Aorta (tissue), 5 donors: ENCODE measurements around the gene MYLK. TPM values are rescaled to one million over a fixed set of nuclear protein-coding genes. Genes with fewer than 3 reads are reported as not detected.

ENCODE experiments used
- ATAC-seq: fragments of 200-7000 bp; cut with Tn5 transposase; one replicate; pipeline ENCODE4 v1.9.1; 2022; ENCODE audit warnings: moderate library complexity; ENCODE audit not compliant: low FRiP score
- DNase-seq, 2 donors: peaks; one replicate each; pipeline ENCODE4 v3.0.0-alpha.2; 2020
- H3K27ac ChIP-seq, 2 donors: one replicate each; pipeline ENCODE4 v1.5.1; 2013; ENCODE audit warnings: low read length in 2 of 2, mild to moderate bottlenecking in 2 of 2, moderate library complexity in 2 of 2, control low read depth in 1 of 2, inconsistent platforms in 1 of 2, low read depth in 1 of 2
- H3K27me3 ChIP-seq, 2 donors: one replicate each; pipeline ENCODE4 v1.6.1; 2013; ENCODE audit warnings: control low read depth in 1 of 2, low read length in 1 of 2, mild to moderate bottlenecking in 1 of 2, moderate library complexity in 1 of 2; ENCODE audit not compliant: insufficient read depth in 2 of 2, control insufficient read depth in 1 of 2
- H3K36me3 ChIP-seq, 2 donors: one replicate each; pipeline ENCODE4 v1.6.1; 2013; ENCODE audit warnings: control low read depth in 1 of 2, low read length in 1 of 2, mild to moderate bottlenecking in 1 of 2; ENCODE audit not compliant: insufficient read depth in 2 of 2, control insufficient read depth in 1 of 2
- H3K4me1 ChIP-seq, 2 donors: one replicate each; pipeline ENCODE4 v1.6.1; 2013; ENCODE audit warnings: low read length in 2 of 2, control low read depth in 1 of 2, mild to moderate bottlenecking in 1 of 2, moderate library complexity in 1 of 2; ENCODE audit not compliant: insufficient read depth in 2 of 2, control insufficient read depth in 1 of 2
- H3K4me3 ChIP-seq, 2 donors: one replicate each; pipeline ENCODE4 v1.5.1; 2013; ENCODE audit warnings: low read length in 2 of 2, control low read depth in 1 of 2, mild to moderate bottlenecking in 1 of 2
- H3K9me3 ChIP-seq: one replicate; pipeline ENCODE4 v1.6.1; 2013; ENCODE audit warnings: mild to moderate bottlenecking, low read length; ENCODE audit not compliant: control insufficient read depth
- WGBS, 2 donors: extraction: QIAGEN DNeasy Blood & Tissue Kit; methylation state at CpG; one replicate each; pipeline ENCODE4 v1.1.7; 2013; 5-methylcytosine and 5-hydroxymethylcytosine counted together
- intact Hi-C, 2 donors: fragments of 100-400 bp; cut with DNase I; formaldehyde crosslinking; loops; one replicate each; pipeline versions ENCODE4 v1.14.2 to v1.15.0; 2022
- polyA plus RNA-seq, 2 donors: library from polyadenylated mRNA; stranded (reverse); fragments of 200-250 nt; gene quantifications; one replicate each; pipeline ENCODE4 v1.2.3, GENCODE V29; 2013
- total RNA-seq, 2 donors: library from RNA; stranded (reverse); fragmentation: NEBNext Ultra II Directional; extraction: Animal tissue kit (Norgen Biotek cat#: 25700); gene quantifications; one replicate each; pipeline ENCODE4 v1.2.1, GENCODE V29; 2021
- donor health status: healthy with polysubstance abuse.
- donor health status: Bipolar disorder and iron deficiency.
- donor health status: DM: no; HTN: no; CAD: no.
- donor health status: DM: no; HTN: no; CAD: no.
- donor health status: DM: yes; HTN: yes; CAD: no.

Gene MYLK
- total and polyA plus RNA-seq, 4 donors, result 134 to 786 (median 314) TPM

GRCh38 chr3:123791898-123792297 lies 92.2 kb downstream of the MYLK start:
- no peaks in the 10 kb centered on the region for H3K27me3 ChIP-seq
- H3K4me1 ChIP-seq, result peaks cover 0 to 6% of the 10 kb centered on the region in 2 donors
- peaks cover 0 to 1% of the 10 kb centered on the region in 2 donors for H3K36me3 ChIP-seq
- H3K4me3 ChIP-seq, result no peak overlapping the region
- H3K9me3 ChIP-seq, result no peaks in the 10 kb centered on the region
- WGBS, 2 donors, result 57 to 59% methylated on average over 3 of the region's 3 CpGs
- H3K27ac ChIP-seq, result peak overlapping the region in 1 of 2 donors; percentile 37
- intact Hi-C loops, result no loop called here
- ATAC-seq (no peak), DNase-seq (no peak)

DNA sequence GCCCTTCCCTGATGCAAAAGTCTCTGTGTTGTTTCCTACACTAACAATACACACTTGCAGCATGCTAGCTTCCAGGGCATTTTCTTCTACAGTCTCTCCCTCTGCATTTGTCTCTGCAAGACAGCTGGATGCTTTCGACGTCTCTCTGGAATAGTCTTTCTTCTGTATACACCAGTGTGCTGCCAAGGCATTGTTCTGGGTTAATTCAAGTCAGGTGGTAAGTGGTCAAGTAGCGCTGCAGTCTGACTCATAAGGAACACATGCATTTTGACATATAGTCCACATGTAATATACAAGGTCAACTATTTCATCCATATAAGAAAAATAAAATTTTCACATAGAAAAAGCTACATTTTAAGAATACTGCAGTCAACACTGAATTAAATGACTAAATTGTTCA lies 92.7 kb downstream of the MYLK start:
- ATAC-seq (no peak), DNase-seq (no peak)
- WGBS, 2 donors, result 70 to 71% methylated on average over 3 of the region's 3 CpGs
- Histone ChIP-seq H3K36me3 (peaks cover 0 to 1% of the 10 kb centered on the region in 2 donors), H3K9me3 (no peaks in the 10 kb centered on the region), H3K4me1 (peaks cover 0 to 6% of the 10 kb centered on the region in 2 donors), H3K27ac (no peak overlapping the region), H3K27me3 (no peaks in the 10 kb centered on the region), H3K4me3 (no peak overlapping the region)
- intact Hi-C loops, result no loop called here

DNA sequence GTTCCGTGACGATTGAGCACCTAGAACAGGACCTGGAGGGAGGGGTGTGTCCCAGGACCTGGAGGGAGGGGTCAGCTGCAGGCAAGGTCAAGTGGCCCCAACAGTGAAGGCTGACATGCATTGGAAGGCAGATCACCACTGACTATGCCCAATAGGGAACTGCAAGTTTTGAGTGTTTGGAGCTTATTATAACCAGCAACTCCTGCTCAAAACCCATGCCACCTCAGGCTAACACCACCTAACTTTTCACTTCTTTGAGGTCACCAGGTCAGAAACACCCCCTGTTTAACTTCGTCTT lies 93.1 kb downstream of the MYLK start:
- Histone ChIP-seq H3K27me3 (no peaks in the 10 kb centered on the region), H3K4me1 (peaks cover 0 to 6% of the 10 kb centered on the region in 2 donors), H3K9me3 (no peaks in the 10 kb centered on the region), H3K27ac (no peak overlapping the region), H3K36me3 (peaks cover 0 to 1% of the 10 kb centered on the region in 2 donors), H3K4me3 (no peak overlapping the region)
- no peak for DNase-seq
- intact Hi-C loops, result no loop called here
- 90 to 93% methylated on average over 3 of the region's 3 CpGs for WGBS, 2 donors
- no peak for ATAC-seq

DNA sequence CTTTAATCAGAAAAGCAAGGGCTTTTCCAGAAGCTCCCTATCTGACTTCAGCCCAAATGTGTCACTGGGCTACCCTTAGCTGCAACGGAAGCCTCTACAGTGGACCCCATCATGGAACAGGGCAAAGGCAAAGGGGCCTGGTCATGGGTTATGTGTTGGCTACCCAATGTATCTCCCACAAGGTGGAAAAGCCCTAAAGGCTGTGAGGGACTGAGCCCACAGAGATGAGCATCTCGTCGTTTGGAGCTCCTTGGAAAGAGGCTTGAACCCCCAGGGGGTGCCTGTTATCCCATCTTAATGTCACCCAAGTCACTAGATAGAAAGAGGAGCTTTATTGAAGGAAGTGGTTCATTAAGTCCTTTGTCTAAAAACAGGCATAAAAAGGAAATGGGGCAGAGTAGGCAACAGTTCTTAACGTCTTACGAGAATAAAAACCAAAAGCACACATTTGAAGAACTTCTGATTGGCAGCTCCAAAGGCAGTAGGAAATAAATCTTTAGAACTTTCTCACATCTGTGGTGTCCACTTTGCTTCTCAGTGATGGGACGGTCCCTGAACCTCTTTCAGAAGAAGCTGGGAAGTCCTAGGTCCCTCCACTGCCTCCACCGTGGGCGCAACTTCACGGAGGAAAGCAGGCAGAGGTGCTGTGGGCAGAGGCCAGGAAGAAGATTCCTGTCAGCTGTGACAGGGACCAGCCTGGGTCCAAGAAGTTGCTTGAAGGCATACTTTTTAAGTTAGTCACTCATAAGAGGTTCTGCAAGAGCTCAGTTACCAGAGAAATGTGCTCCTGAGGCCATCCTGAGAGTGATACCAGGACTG lies 93.7 kb downstream of the MYLK start:
- intact Hi-C loops, result no loop called here
- no peak for DNase-seq
- 96 to 98% methylated on average over 9 of the region's 9 CpGs for WGBS, 2 donors
- no peak for ATAC-seq
- Histone ChIP-seq H3K36me3 (peaks cover 0 to 1% of the 10 kb centered on the region in 2 donors), H3K9me3 (no peaks in the 10 kb centered on the region), H3K27me3 (no peaks in the 10 kb centered on the region), H3K4me1 (peaks cover 0 to 6% of the 10 kb centered on the region in 2 donors), H3K4me3 (no peak overlapping the region), H3K27ac (no peak overlapping the region)

- Histone ChIP-seq H3K36me3 (peaks cover 0 to 1% of the 10 kb centered on the region in 2 donors), H3K4me1 (peaks cover 0 to 6% of the 10 kb centered on the region in 2 donors), H3K27me3 (no peaks in the 10 kb centered on the region), H3K9me3 (no peaks in the 10 kb centered on the region), H3K27ac (no peak overlapping the region), H3K4me3 (no peak overlapping the region)
- 91 to 95% methylated on average over 5 of the region's 5 CpGs for WGBS, 2 donors
- ATAC-seq (no peak), DNase-seq (no peak)
- intact Hi-C loops, result no loop called here
Measured at GRCh38 chr3:123789760-123790159, 94.4 kb downstream of the MYLK start.

- H3K4me1 ChIP-seq, result peaks cover 0 to 6% of the 10 kb centered on the region in 2 donors
- peak overlapping the region in 1 of 2 donors; percentile 47 for H3K27ac ChIP-seq
- WGBS, 2 donors, result 92 to 93% methylated on average over 9 of the region's 9 CpGs
- intact Hi-C loops, result no loop called here
- H3K9me3 ChIP-seq, result no peaks in the 10 kb centered on the region
- H3K4me3 ChIP-seq, result no peak overlapping the region
- H3K27me3 ChIP-seq, result no peaks in the 10 kb centered on the region
- DNase-seq (no peak), ATAC-seq (no peak)
- H3K36me3 ChIP-seq, result peaks cover 0 to 1% of the 10 kb centered on the region in 2 donors
Measured at GRCh38 chr3:123789160-123789559, 95.0 kb downstream of the MYLK start.

- peaks cover 0 to 1% of the 10 kb centered on the region in 2 donors for H3K36me3 ChIP-seq
- H3K27ac ChIP-seq, result peak overlapping the region in 1 of 2 donors; percentile 60
- ATAC-seq, result no peak
- no peak overlapping the region for H3K4me3 ChIP-seq
- 15 to 17% methylated on average over 2 of the region's 2 CpGs for WGBS, 2 donors
- H3K9me3 ChIP-seq, result no peaks in the 10 kb centered on the region
- peaks cover 0 to 6% of the 10 kb centered on the region in 2 donors for H3K4me1 ChIP-seq
- no peaks in the 10 kb centered on the region for H3K27me3 ChIP-seq
- intact Hi-C loops, result no loop called here
- DNase-seq, result no peak
Measured at GRCh38 chr3:123788710-123789109, 95.4 kb downstream of the MYLK start.

GRCh38 chr3:123787133-123787532 lies 97.0 kb downstream of the MYLK start:
- no peak for ATAC-seq
- H3K4me3 ChIP-seq, result no peak overlapping the region
- intact Hi-C loops, result no loop called here
- DNase-seq, result no peak
- H3K4me1 ChIP-seq, result peaks cover 0 to 6% of the 10 kb centered on the region in 2 donors
- WGBS, 2 donors, result 91 to 96% methylated on average over 5 of the region's 5 CpGs
- H3K27ac ChIP-seq, result no peak overlapping the region
- H3K9me3 ChIP-seq, result no peaks in the 10 kb centered on the region
- H3K36me3 ChIP-seq, result peaks cover 0 to 1% of the 10 kb centered on the region in 2 donors
- no peaks in the 10 kb centered on the region for H3K27me3 ChIP-seq

DNA sequence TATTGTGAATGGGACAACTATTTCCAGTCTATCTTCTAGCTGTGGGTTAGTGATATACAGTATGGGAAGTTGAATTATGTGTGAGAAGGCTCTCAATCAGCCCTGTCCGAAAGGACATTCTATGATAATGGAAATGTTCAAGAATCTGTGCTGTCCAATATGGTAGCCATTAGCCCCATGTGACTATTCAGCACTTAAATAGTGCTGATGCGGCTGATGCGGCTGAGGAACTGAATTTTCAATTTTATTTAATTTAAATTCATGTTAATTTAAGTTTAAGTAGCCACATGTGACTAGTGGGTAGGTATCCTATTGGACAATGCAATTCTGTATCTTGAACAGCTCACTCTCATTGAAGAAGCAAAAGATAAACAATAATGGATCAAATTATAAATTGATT lies 98.5 kb downstream of the MYLK start:
- ATAC-seq (no peak), DNase-seq (no peak)
- peaks cover 2 to 4% of the 10 kb centered on the region in 2 donors for H3K4me1 ChIP-seq
- no peaks in the 10 kb centered on the region for H3K27me3 ChIP-seq
- 95 to 97% methylated on average over 3 of the region's 3 CpGs for WGBS, 2 donors
- intact Hi-C loops, result no loop called here
- H3K4me3 ChIP-seq, result no peak overlapping the region
- no peaks in the 10 kb centered on the region for H3K9me3 ChIP-seq
- H3K27ac ChIP-seq, result no peak overlapping the region
- no peaks in the 10 kb centered on the region for H3K36me3 ChIP-seq
